Suppressor macrophage treated with lipopolysaccharide for 4 hours (primary cell): Measurements from ENCODE around the gene BCAR3.
A peak's percentile ranks its signal among the peaks of the same experiment; 100 is the strongest.
"Not testable (repeated sequence)": the region's sequence is repeated elsewhere in the genome, so short reads cannot be mapped to it uniquely, and the experiment has no call there.

Experiments used
- DNase-seq: peaks from one replicate; pipeline ENCODE4 v3.0.0-alpha.2; 2020

Gene BCAR3

DNA sequence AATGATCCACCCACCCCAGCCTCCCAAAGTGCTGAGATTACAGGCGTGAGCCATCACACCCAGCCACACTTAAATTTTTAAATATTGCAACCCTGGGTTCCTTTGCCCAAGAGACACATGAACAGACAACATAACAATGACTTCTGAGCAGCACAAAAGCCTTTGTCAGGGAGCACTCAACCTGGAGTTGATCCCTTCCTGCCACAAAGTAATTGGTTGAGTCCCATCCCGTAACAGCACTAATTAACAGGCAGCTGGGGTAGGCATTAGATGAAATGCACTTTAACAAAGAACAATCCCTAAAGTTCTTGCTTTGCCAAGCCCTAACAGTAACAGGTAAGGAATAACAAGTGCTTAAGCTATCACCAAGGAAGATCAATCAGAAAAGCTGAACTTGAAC is 5.9 kb upstream of the BCAR3 start:
- DNase-seq: no peak

DNA sequence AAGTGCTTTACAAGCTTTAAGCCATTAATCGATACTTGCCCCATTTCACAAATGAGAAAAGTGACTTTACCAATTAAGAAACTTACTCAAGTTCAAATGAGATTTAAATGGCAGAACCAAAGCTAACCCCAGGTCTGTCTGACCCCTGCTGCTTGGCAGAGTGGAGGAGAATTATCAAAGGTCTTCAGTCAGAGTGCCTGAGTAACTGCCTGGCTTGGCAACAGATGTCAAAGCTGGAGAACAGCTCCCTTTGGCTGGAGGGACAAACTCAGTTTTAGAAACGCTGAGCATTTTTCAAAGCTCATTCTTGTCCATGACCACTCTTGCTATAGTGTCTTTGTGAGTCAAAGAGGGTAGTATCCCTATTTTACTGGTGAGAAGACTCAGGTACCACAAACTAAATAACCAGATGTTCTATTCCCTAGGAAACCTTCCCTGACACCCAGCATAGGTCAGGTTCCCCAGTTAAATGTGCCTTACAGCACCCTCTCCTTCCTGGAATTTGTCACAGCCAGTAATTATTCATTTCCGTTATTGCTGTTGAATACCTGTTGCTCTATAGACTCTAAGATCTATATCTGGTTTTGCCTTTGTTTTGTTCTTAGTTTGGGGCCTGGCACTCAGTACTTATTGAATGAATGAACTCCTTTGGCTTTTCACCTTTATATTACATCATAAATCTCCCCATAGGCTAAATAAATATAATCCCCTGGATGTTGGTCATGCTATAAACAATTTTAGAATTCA is 5.0 kb upstream of the BCAR3 start:
- no peak for DNase-seq

DNA sequence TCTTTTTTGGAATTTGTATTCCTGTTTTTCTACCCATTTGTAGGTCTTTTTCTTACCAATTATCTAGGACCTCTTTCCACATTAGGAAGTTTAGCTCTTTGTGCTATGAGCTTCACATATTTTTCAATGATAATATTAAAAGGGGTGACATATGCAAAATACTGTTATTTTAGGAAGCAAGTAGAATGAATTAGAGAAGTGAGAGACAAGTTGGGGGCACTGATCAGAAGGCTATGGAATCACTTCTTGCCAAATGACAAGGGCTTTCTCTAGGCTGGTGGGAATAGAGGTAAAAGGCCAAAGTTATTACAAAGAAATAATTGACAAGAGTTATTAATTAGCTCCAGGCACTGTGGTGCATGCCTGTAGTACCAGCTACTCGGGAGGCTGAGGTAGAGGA is 4.3 kb upstream of the BCAR3 start:
- no peak for DNase-seq

DNA sequence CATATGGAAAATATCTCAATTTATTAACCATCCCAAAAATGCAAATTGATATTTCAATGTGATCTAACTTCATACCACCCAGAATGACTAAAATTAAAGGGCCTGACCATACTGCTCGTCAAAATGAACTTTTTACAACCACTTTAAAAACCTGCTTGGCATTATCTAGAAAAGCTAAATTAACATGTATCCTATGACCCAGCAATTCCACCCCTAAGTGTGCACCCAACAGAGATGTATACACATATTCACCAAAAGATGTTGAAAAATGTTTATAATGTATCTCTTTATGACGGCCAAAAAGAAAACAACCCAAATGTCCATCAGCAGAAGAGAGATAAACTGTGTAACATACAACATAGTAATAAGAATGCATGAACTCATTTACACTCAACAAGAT is 1.6 kb upstream of the BCAR3 start:
- DNase-seq: no peak

DNA sequence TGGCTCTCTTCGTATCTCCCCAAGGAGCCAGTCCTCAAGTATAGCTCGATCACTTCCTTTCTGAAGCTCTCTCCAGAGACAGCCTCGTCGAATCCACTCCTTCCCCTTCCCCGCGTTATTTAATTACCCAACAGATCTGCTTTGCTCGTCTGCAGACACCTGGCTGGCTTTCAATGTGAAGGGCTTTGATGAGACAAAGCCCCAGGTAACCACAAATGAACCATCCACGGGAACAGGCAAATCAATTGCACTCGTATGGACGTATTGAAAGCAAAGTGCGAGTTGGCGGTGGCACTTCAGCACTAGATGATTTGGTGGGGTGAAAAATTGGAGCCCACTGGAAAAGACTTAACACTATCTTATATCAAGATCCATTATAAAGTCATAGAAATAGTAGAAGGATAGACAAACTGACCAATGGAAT is 364 bp upstream of the BCAR3 start:
- no peak for DNase-seq

DNA sequence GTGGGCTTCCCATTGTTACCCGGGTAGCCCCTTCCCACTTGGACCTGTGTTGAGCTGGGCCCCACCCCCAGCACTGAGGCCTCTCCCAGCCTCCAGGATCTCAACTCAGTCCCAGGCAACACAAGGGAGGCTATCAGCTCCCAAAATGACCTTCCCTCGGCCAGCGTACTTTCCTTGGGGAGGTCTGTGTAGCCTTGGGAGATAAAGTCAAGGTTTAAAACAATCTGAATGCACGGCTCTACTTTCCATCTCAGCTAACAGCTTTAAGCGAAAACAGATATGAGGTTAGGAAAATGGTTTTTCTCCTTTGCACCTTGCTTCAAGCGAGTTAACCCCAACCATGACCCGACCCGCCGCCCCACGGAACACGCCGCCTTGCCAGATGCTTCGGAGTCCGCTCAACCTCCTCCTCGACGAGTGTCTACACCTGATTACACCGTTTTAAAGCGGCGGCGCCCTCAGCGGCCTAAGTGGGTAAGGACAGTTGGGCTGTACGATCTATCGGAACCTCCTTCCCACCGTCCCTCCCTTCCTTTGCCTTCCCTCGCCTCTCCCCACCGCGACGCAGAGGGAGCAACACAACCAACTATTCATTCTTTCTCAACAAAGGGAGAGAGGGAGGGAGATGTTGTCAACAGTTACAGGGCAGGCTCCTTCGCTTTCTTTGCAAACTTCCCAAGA is 1.1 kb downstream of the BCAR3 start:
- DNase-seq: peak; percentile 69

DNA sequence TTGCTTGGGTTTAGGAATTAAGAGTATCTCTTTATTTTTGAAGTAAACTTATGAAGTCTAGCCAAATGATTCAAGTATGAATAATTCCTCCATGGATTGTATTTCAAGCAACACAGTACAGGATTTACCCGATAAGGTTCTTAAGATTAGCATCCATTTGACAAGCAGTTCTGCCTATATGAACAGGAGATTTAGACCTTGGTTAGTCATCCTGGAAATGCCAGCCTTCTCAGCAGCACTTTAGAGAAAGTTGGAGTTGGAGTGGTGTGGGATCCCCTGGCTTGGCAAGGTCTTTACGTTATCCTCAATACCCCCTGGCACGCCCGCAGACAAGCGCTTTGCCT is 1.6 kb downstream of the BCAR3 start:
- DNase-seq: no peak

DNA sequence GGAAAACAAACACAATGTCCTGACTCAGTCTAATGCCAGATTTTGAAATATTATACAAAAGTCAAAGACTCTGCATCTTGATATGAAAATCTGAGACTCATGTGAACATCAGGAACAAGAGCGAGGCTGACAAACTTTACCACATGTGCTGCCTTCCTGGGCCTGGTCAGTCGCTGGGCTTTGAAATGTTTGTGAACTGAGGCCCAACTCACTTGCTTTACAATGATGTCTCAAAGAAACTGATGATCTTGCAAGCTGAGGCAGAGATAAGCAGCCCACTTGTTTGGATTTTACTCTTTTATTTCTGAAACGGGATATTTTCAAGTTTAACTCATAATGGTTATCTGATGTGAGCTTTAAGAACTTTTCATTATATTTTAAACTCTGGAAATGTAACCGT is 2.1 kb downstream of the BCAR3 start:
- DNase-seq: no peak

DNA sequence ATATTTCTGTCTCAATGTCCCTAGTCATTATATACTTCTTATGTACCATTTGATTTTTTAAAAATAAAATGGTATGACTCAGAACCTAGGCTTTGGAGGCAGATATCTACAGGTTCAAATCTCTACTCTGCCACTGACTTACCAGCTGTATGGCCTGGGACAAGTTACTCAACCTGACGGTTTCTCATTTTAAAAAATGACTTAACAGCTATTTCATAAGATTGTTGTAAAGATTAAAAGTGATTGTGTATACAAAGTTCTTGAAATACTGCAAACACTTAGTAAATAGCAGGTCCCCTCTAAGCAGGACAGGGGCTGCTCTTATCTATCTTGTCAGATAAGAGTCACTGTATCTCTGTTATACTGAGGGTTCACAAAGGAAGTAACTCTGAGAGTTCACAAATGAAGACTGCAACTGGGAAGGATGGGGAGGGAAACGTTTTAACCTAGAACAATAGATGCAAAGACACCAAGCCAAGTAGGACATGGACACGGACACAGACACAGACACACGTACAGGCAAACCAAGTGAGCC is 2.6 kb downstream of the BCAR3 start:
- no peak for DNase-seq

DNA sequence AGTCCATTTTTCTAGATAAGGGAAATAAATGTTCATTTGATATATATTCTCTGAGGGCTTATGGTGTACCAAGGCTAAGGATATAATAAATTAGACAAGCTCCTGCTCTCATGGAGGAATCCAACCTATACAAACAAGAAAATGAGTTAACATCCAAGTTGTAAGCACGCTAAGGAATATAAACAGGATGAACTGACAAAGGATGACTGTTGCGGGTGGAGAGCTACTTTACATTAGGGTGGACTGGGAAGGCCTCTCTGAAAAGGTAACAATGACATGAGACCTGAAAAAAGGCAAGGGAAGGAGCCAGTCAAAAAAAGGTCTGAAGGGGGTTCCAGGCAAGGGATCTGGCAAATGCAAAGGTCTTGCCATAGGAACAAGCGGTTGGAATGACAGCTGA is 3.1 kb downstream of the BCAR3 start:
- DNase-seq: no peak

DNA sequence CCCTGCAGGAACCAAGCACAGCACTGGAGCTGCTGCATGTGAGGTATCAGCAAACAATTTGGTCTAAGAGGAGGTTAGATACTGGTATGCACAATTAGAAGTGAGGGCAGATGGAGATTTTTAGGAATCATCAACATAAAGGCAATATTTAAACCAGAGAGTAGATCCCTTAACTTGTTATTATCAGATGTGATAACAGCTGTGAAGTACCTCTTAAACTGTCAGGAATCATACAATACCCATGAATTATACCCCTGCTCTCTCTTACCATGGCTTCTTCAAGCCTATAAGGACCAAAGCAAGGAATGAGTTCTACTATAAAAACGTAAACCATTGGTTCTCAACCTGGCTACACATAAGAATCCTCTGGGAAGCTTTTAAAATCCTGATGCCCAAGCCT is 3.9 kb downstream of the BCAR3 start:
- DNase-seq: no peak

DNA sequence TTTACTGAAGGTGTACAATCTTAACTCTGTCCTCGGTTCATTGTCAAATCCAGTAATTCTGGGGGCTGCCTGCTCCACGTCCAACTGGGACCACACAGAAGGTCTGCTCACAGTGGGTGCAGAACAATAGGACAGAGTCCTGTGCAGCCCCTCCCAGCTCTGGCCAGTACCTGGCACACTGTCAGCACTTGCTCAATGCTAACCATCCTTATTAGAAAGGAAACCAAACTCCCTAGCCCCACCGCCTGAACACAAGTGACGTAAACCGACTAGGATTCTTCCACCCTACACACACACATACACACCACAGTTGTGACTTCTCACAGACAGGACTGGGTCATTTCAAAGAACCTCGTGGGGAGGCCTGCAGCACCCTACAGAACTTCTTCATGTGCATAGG is 5.2 kb downstream of the BCAR3 start:
- DNase-seq: no peak

DNA sequence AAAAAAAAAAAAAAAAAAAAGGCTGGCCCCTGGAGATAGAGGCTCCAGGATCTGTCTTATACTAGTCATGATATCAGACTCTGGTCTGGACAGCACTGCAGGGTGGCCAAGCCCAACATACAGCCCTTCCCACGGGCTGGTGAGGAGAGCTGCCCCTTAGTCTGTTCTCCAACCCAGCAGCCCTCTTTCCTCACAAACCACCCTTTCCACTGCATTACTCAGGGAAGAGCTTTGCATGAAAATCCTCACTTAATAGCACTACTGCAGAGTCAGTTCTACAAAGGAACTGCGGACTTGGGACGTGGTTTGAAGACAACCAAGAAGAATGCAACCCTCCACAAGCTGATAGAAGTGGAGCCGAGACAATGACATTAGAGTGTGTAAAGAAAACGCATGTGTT is 5.7 kb downstream of the BCAR3 start:
- no peak for DNase-seq

DNA sequence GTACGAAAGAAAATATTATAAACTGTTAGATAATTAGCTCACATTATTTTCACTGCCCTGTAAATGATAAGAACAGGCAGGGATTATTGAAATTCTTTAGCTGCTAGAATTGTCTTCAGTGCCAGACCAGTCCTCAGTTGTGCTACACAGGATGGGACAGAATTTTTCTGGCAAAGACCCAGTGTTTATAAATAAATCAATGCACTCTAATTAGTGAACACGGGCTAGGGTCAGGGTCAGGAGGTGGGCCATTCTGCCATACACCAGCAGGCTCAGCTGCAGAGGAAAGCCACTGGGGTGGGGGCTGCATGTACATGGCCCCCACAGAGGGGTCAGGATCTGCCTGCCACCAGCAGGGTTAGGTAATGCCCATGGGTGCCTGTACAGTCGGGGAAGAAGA is 6.4 kb downstream of the BCAR3 start:
- no peak for DNase-seq

DNA sequence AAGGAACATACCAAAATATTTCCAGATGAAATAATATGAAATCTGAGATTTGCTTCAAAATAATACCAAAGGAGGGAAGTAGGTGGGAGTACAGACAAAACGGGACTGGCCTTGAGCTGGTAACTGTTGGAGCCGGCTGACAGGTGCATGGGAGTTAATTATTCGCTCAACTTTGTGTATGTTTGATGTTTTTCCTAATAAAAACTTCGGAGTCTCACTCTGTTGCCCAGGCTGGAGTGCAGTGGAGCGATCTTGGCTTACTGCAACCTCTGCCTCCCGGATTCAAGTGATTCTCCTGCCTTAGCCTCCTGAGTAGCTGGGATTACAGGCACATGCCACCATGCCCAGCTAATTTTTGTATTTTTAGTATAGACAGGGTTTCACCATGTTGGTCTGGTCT is 7.6 kb downstream of the BCAR3 start:
- DNase-seq: not testable (repeated sequence)

DNA sequence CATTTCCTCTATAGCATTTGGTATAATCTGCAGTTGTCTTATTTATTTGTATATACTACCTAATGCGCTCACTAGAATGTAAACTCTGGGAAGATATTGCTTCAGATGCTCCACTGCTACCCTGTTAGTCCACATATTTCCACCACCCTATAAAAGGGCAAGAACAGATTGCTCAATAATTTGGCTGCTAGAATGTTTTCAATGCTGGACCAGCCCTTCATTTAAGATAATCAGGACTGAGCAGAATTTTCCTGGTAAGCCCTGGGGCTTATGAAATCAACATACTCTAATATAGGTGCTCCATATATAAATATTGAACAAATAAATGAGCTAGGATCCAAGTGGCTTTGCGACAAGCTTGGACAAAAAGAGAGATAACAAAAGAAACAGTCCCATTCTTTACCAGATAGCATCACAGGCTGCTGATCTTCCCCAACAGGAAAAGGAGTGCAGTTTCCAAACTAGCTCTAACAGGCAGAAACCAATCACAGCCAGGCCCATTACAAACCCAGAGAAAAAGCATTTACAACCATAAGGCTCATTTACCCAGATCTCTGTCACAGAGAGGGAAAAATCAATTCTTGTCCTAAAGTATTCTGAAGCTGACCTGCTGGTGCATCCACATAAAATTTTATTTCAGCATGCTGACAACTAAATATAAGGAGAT is 8.3 kb downstream of the BCAR3 start:
- DNase-seq: no peak

DNA sequence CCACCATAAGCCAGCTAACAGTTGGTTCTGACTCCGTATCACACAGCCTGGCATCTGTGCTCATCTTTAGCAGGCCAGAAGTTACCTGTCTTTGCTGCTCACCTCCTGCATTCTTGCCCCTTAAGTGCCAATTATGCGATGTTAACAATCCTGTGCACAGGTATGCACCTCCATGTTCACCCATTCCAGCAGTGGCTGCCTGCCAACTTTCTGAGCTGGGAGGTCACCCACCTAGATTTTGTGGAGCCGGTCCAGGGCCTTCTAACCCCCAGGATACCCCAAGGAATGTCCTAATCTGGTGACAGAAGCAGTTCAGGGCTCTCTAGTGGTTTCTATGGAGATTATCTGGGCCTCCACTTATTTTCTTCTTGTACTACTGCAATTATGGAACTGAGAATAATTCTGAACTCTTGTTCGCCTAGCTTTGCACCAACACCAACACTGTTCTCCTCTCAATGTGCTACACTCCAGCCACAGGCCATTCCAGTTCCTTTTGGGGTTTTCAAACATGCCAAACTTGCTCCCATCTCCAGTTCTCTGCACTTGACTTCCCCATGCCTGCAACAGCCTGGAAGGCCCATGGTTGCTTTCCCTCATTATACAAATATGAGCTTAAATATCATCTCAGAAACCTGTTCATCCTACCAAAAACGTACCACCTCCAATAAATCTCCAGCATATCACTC is 9.0 kb downstream of the BCAR3 start:
- DNase-seq: no peak

DNA sequence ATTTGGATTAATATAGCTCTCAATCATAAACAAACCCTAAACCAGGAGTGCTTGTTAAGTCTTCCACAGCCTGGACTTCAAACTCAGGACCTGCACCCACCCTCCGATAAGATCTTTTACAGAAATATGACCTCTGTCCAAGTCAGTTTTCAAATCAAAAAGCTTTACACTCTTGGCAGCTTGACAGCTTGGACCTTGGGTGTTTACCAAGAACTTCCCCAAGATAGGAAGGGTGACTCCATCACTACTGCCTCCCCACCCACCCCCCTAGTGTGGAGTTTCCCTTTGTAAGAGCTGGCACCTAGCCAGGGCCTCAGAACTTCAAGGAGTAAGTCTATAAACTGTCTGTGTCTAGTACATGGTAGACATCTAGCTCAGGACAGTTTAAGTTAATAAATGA is 9.6 kb downstream of the BCAR3 start:
- peak; percentile 97 for DNase-seq

DNA sequence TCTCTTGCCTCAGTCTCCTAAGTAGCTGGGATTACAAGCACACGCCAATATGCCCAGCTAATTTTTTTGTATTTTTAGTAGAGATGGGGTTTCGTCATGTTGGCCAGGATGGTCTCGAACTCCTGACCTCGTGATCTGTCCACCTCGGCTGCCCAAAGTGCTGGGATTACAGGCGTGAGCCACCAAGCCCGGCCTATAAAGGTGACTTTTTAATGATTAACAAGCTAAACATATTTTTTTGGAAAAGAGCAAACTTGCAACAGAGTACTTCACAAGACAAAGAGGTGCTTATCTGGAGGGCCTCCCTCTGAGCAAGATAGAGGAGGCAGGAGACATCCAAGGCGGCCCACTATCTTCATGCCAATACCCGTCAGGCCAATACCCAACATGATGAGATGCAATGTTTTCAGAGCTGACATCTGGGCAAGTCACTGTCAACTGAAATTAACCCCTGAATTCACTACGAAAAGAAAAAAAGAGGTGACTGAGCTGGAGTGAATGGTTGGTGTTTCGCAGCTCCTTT is 10.5 kb downstream of the BCAR3 start:
- no peak for DNase-seq

DNA sequence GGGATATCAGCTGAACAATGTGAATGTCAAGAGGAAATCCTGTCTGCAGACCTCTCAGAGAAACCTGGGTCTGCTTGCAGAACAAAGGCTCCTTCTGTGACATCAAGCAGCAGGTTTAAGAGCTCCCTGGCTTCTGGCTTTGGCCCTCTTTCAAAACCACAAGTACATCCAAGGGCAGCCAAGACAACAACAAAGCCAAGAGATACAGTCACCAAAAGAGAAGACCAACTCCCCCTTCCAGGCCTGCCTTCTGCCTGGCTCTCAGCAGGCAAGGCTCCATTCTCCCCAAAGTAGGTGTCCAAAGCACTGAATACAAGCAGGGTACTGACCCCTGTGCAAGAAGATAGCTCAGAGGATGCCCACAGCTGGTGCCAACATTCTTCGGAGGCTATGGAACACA is 11.5 kb downstream of the BCAR3 start:
- no peak for DNase-seq

DNA sequence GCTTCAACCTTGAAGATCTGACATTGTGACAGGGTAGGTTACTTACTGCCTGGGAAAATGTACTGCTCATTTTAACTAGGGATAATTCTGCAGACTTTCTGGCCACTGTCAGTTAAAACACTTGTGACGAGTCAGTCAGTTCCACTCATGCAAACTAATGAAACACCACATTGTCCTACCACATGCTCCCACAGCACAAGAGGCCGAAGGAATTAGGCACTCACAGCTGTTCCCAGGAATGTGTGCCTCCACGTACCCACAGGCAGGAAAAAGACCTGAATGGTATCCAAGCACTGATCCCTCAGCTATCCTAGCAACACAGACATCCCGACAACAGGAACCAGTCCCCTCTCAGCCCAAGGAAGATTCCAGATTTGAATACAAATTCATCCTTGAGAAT is 12.3 kb downstream of the BCAR3 start:
- no peak for DNase-seq

DNA sequence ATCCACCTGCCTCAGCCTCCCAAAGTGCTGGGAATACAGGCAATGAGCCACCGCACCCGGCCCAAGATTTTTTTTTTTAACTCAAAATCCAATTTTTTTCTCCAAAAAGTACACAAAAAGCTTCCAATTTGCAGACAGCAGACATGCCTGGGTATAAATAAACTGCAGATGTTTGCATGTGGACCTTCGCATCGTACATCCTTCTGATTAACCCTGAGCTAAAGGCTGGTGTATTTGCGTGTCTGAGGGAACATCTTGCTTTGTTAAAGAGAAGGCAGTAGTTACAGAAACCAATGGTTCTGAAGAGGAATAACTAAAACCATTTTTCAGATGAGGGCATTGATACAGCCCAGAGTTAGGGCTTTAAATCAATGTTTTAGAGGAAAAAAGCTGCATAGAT is 12.7 kb downstream of the BCAR3 start:
- DNase-seq: no peak

DNA sequence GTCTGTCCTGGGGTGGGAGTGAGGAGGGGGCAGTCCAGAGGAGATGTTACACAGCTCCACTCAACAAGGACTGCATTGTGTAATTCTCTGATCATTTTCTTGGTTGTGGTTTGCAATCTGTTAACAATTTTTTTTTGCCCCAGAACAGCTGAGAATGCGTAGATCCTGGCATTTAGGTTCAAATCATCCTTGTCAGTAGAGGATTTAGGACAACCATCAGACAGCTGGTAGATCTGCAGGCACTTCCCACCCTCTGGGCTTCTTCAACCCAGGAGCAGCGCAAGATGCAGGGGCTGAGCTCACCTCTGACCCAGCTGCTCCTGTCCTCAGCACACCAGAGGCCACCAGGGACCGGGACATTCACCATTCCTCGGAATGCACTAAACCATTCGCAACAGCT is 13.5 kb downstream of the BCAR3 start:
- DNase-seq: no peak
